CD8-positive, alpha-beta memory T cell (primary cell): Measurements from ENCODE around the gene LPP. TPM values are rescaled to one million over a fixed set of nuclear protein-coding genes. Genes with fewer than 3 reads are reported as not detected.

Source experiments
- CTCF ChIA-PET: fragments of 350-600 bp; sonication (Branson Sonifier 250); formaldehyde crosslinking; loops from one replicate; lab custom pipeline; 2021; ENCODE audit warnings: antibody characterized with exemption; lab: Charles Lee
- POLR2A ChIA-PET: fragments of 350-600 bp; sonication (Branson Sonifier 250); formaldehyde crosslinking; loops from one replicate; lab custom pipeline; 2021; ENCODE audit warnings: antibody characterized with exemption; lab: Charles Lee
- DNase-seq, 5 donors: peaks; one replicate each; pipeline versions ENCODE4 v3.0.0 to v3.0.0-alpha.2; 2020 to 2022; ENCODE audit warnings: mixed read lengths in 1 of 5
- H3K27ac ChIP-seq: one replicate; pipeline ENCODE4 v1.7.0; 2013; ENCODE audit warnings: low read depth, mild to moderate bottlenecking, low read length, moderate library complexity
- H3K27me3 ChIP-seq: 2 replicates; pipeline ENCODE4 v1.7.0; 2013; ENCODE audit warnings: low read length, mild to moderate bottlenecking; ENCODE audit not compliant: insufficient read depth, poor library complexity, severe bottlenecking
- H3K36me3 ChIP-seq: 2 replicates; pipeline ENCODE4 v1.7.0; 2013; ENCODE audit warnings: mild to moderate bottlenecking, low read length, moderate library complexity; ENCODE audit not compliant: insufficient read depth
- H3K4me1 ChIP-seq: 2 replicates; pipeline ENCODE4 v1.7.0; 2013; ENCODE audit warnings: mild to moderate bottlenecking, low read length, moderate library complexity; ENCODE audit not compliant: insufficient read depth
- H3K4me3 ChIP-seq: 2 replicates; pipeline ENCODE4 v1.7.0; 2013; ENCODE audit warnings: mild to moderate bottlenecking, low read length
- H3K9me3 ChIP-seq: 2 replicates; pipeline ENCODE4 v1.7.0; 2013; ENCODE audit warnings: mild to moderate bottlenecking, low read length
- H3K27ac Mint-ChIP-seq, 8 donors: one replicate each; pipeline ENCODE4 v1.8.0; 2020 to 2021; ENCODE audit warnings: mixed read lengths in 8 of 8, mild to moderate bottlenecking in 6 of 8, inconsistent platforms in 3 of 8, moderate library complexity in 3 of 8
- H3K27me3 Mint-ChIP-seq, 2 donors: one replicate each; pipeline ENCODE4 v1.8.0; 2020 to 2021; ENCODE audit warnings: mixed read lengths in 2 of 2, mild to moderate bottlenecking in 1 of 2, moderate library complexity in 1 of 2
- H3K36me3 Mint-ChIP-seq, 3 donors: one replicate each; pipeline ENCODE4 v1.8.0; 2020 to 2021; ENCODE audit warnings: mixed read lengths in 3 of 3, inconsistent platforms in 1 of 3, mild to moderate bottlenecking in 1 of 3
- H3K4me1 Mint-ChIP-seq, 3 donors: one replicate each; pipeline ENCODE4 v1.8.0; 2020 to 2021; ENCODE audit warnings: mixed read lengths in 3 of 3, inconsistent platforms in 1 of 3, mild to moderate bottlenecking in 1 of 3
- H3K4me3 Mint-ChIP-seq, 7 donors: one replicate each; pipeline ENCODE4 v1.8.0; 2020 to 2021; ENCODE audit warnings: mixed read lengths in 7 of 7, mild to moderate bottlenecking in 6 of 7, moderate library complexity in 4 of 7, inconsistent platforms in 2 of 7
- H3K9me3 Mint-ChIP-seq, 5 donors: one replicate each; pipeline ENCODE4 v1.8.0; 2020 to 2022; ENCODE audit warnings: mixed read lengths in 5 of 5, mild to moderate bottlenecking in 3 of 5, moderate library complexity in 2 of 5, inconsistent platforms in 1 of 5
- polyA plus RNA-seq: library from polyadenylated mRNA; unstranded; fragments of 300-500 nt; fragmentation: Illumina TruSeq; gene quantifications from one replicate; pipeline ENCODE4 v1.2.3, GENCODE V29; 2021
- total RNA-seq, 2 experiments: library from RNA; stranded (reverse); gene quantifications; one replicate each; pipeline ENCODE4 v1.2.3, GENCODE V29; 2021

LPP gene
- total and polyA plus RNA-seq, 3 experiments from 2014 or later: 13.4 to 23.5 (median 18.0) TPM

GRCh38 chr3:188584958-188585689 lies 431.2 kb downstream of the LPP start:
- no peaks in the 10 kb centered on the region for H3K9me3 Mint-ChIP-seq
- peaks cover 0 to 10% (median 10%) of the 10 kb centered on the region in 3 donors for H3K4me1 Mint-ChIP-seq
- Histone ChIP-seq H3K27ac (no peak overlapping the region), H3K4me3 (no peak overlapping the region), H3K4me1 (no peaks in the 10 kb centered on the region), H3K27me3 (no peaks in the 10 kb centered on the region), H3K9me3 (no peaks in the 10 kb centered on the region), H3K36me3 (no peaks in the 10 kb centered on the region)
- CTCF ChIA-PET: no interaction called here
- peak overlapping the region in 2 of 7 donors; percentile 12 to 67 for H3K4me3 Mint-ChIP-seq
- peak overlapping the region in 3 of 8 donors; percentile 42 to 82 (median 68) for H3K27ac Mint-ChIP-seq
- POLR2A ChIA-PET: no interaction called here
- H3K36me3 Mint-ChIP-seq: peaks cover 0 to 4% (median 0%) of the 10 kb centered on the region in 3 donors
- H3K27me3 Mint-ChIP-seq: no peaks in the 10 kb centered on the region
- DNase-seq: no peak

- ChIA-PET POLR2A (no interaction called here), CTCF (no interaction called here)
- H3K27me3 Mint-ChIP-seq: no peaks in the 10 kb centered on the region
- Histone ChIP-seq H3K27me3 (no peaks in the 10 kb centered on the region), H3K4me3 (no peak overlapping the region), H3K36me3 (no peaks in the 10 kb centered on the region), H3K9me3 (no peaks in the 10 kb centered on the region), H3K27ac (no peak overlapping the region), H3K4me1 (no peaks in the 10 kb centered on the region)
- DNase-seq: no peak
- H3K4me3 Mint-ChIP-seq: no peak overlapping the region
- peaks cover 0 to 2% (median 0%) of the 10 kb centered on the region in 3 donors for H3K36me3 Mint-ChIP-seq
- peaks cover 0 to 10% (median 10%) of the 10 kb centered on the region in 3 donors for H3K4me1 Mint-ChIP-seq
- peak overlapping the region in 2 of 8 donors; percentile 28 to 42 for H3K27ac Mint-ChIP-seq
- no peaks in the 10 kb centered on the region for H3K9me3 Mint-ChIP-seq
These were observed 435.1 kb downstream of the LPP start for GRCh38 chr3:188589071-188589470.

GRCh38 chr3:188589771-188590170 lies 435.8 kb downstream of the LPP start:
- Histone ChIP-seq H3K36me3 (no peaks in the 10 kb centered on the region), H3K4me3 (no peak overlapping the region), H3K27me3 (no peaks in the 10 kb centered on the region), H3K27ac (no peak overlapping the region), H3K4me1 (no peaks in the 10 kb centered on the region), H3K9me3 (no peaks in the 10 kb centered on the region)
- Mint-ChIP-seq H3K27ac (peak overlapping the region in 1 of 8 donors; percentile 5), H3K4me3 (no peak overlapping the region), H3K9me3 (no peaks in the 10 kb centered on the region), H3K27me3 (no peaks in the 10 kb centered on the region), H3K36me3 (no peaks in the 10 kb centered on the region), H3K4me1 (peaks cover 0 to 7% (median 6%) of the 10 kb centered on the region in 3 donors)
- ChIA-PET CTCF (no interaction called here), POLR2A (interaction anchor here (0.6 kb wide), 1 partner anchor 232 kb away, joined by 3 read pairs; no protein-coding TSS in a partner anchor)
- no peak for DNase-seq

- H3K4me1 Mint-ChIP-seq: peaks cover 0 to 2% (median 0%) of the 10 kb centered on the region in 3 donors
- Histone ChIP-seq H3K4me3 (no peak overlapping the region), H3K27ac (no peak overlapping the region), H3K4me1 (no peaks in the 10 kb centered on the region), H3K36me3 (no peaks in the 10 kb centered on the region), H3K9me3 (no peaks in the 10 kb centered on the region), H3K27me3 (no peaks in the 10 kb centered on the region)
- H3K27me3 Mint-ChIP-seq: no peaks in the 10 kb centered on the region
- CTCF ChIA-PET: interaction anchor here (0.9 kb wide), 1 partner anchor 850 kb away, joined by 4 read pairs; no protein-coding TSS in a partner anchor
- no peak for DNase-seq
- H3K36me3 Mint-ChIP-seq: no peaks in the 10 kb centered on the region
- POLR2A ChIA-PET: no interaction called here
- H3K4me3 Mint-ChIP-seq: no peak overlapping the region
- H3K9me3 Mint-ChIP-seq: no peaks in the 10 kb centered on the region
- H3K27ac Mint-ChIP-seq: no peak overlapping the region
These were observed 436.6 kb downstream of the LPP start for GRCh38 chr3:188590557-188590956.

GRCh38 chr3:188594139-188594538 lies 440.2 kb downstream of the LPP start:
- H3K27ac Mint-ChIP-seq: no peak overlapping the region
- H3K36me3 Mint-ChIP-seq: peaks cover 0 to 8% (median 3%) of the 10 kb centered on the region in 3 donors
- no peak overlapping the region for H3K4me3 Mint-ChIP-seq
- no peaks in the 10 kb centered on the region for H3K27me3 Mint-ChIP-seq
- H3K4me3 ChIP-seq: no peak overlapping the region
- no peaks in the 10 kb centered on the region for H3K27me3 ChIP-seq
- no peaks in the 10 kb centered on the region for H3K9me3 ChIP-seq
- no peaks in the 10 kb centered on the region for H3K36me3 ChIP-seq
- no peaks in the 10 kb centered on the region for H3K4me1 ChIP-seq
- H3K27ac ChIP-seq: no peak overlapping the region
- ChIA-PET CTCF (no interaction called here), POLR2A (interaction anchor here (0.8 kb wide), 1 partner anchor 794 kb away, joined by 3 read pairs; no protein-coding TSS in a partner anchor)
- no peaks in the 10 kb centered on the region for H3K9me3 Mint-ChIP-seq
- DNase-seq: no peak
- H3K4me1 Mint-ChIP-seq: peaks cover 0 to 2% (median 0%) of the 10 kb centered on the region in 3 donors

- Mint-ChIP-seq H3K27me3 (no peaks in the 10 kb centered on the region), H3K27ac (no peak overlapping the region), H3K36me3 (peaks cover 0 to 8% (median 3%) of the 10 kb centered on the region in 3 donors), H3K4me1 (no peaks in the 10 kb centered on the region), H3K4me3 (no peak overlapping the region), H3K9me3 (no peaks in the 10 kb centered on the region)
- CTCF ChIA-PET: no interaction called here
- POLR2A ChIA-PET: no interaction called here
- Histone ChIP-seq H3K4me3 (no peak overlapping the region), H3K4me1 (no peaks in the 10 kb centered on the region), H3K9me3 (no peaks in the 10 kb centered on the region), H3K27me3 (no peaks in the 10 kb centered on the region), H3K36me3 (no peaks in the 10 kb centered on the region), H3K27ac (no peak overlapping the region)
- no peak for DNase-seq
These were observed 442.0 kb downstream of the LPP start for GRCh38 chr3:188595890-188596376.

- H3K4me1 Mint-ChIP-seq: no peaks in the 10 kb centered on the region
- H3K36me3 ChIP-seq: no peaks in the 10 kb centered on the region
- H3K27ac ChIP-seq: no peak overlapping the region
- no peak overlapping the region for H3K4me3 Mint-ChIP-seq
- H3K27me3 ChIP-seq: no peaks in the 10 kb centered on the region
- no peak for DNase-seq
- no peaks in the 10 kb centered on the region for H3K4me1 ChIP-seq
- H3K27me3 Mint-ChIP-seq: no peaks in the 10 kb centered on the region
- H3K9me3 ChIP-seq: no peaks in the 10 kb centered on the region
- peaks cover 0 to 8% (median 3%) of the 10 kb centered on the region in 3 donors for H3K36me3 Mint-ChIP-seq
- no peak overlapping the region for H3K4me3 ChIP-seq
- no peaks in the 10 kb centered on the region for H3K9me3 Mint-ChIP-seq
- ChIA-PET POLR2A (interaction anchor here (0.6 kb wide), 1 partner anchor 132 kb away, joined by 8 read pairs; no protein-coding TSS in a partner anchor), CTCF (interaction anchor here (0.8 kb wide), 1 partner anchor 68 kb away, joined by 3 read pairs; no protein-coding TSS in a partner anchor)
- H3K27ac Mint-ChIP-seq: no peak overlapping the region
These were observed 444.9 kb downstream of the LPP start for GRCh38 chr3:188598894-188599293.

- DNase-seq: no peak
- Histone ChIP-seq H3K36me3 (no peaks in the 10 kb centered on the region), H3K9me3 (no peaks in the 10 kb centered on the region), H3K27me3 (no peaks in the 10 kb centered on the region), H3K4me3 (no peak overlapping the region), H3K4me1 (no peaks in the 10 kb centered on the region), H3K27ac (no peak overlapping the region)
- Mint-ChIP-seq H3K36me3 (peaks cover 0 to 2% (median 0%) of the 10 kb centered on the region in 3 donors), H3K4me1 (peaks cover 0 to 1% (median 0%) of the 10 kb centered on the region in 3 donors), H3K27ac (no peak overlapping the region), H3K4me3 (no peak overlapping the region), H3K9me3 (no peaks in the 10 kb centered on the region), H3K27me3 (peaks cover 0 to 1% of the 10 kb centered on the region in 2 donors)
- ChIA-PET POLR2A (no interaction called here), CTCF (interaction anchor here (1.4 kb wide), 1 partner anchor 14 kb away, joined by 3 read pairs; no protein-coding TSS in a partner anchor)
These were observed 448.2 kb downstream of the LPP start for GRCh38 chr3:188602111-188602510.
